Activated CD4-positive, alpha-beta T cell treated with anti-CD3 and anti-CD28 coated beads for 4 hours (primary cell): ENCODE results near the gene WHRN.

Experiments used
- DNase-seq, 2 donors: peaks; one replicate each; pipeline ENCODE4 v3.0.0-alpha.2; 2020

Gene WHRN

GRCh38 chr9:114469091-114469853 is 36.0 kb downstream of the WHRN start:
- no peak for DNase-seq

- DNase-seq = no peak
Observed at GRCh38 chr9:114467910-114468309, 37.4 kb downstream of the WHRN start.

GRCh38 chr9:114467226-114467750 is 38.0 kb downstream of the WHRN start:
- DNase-seq = no peak

DNA sequence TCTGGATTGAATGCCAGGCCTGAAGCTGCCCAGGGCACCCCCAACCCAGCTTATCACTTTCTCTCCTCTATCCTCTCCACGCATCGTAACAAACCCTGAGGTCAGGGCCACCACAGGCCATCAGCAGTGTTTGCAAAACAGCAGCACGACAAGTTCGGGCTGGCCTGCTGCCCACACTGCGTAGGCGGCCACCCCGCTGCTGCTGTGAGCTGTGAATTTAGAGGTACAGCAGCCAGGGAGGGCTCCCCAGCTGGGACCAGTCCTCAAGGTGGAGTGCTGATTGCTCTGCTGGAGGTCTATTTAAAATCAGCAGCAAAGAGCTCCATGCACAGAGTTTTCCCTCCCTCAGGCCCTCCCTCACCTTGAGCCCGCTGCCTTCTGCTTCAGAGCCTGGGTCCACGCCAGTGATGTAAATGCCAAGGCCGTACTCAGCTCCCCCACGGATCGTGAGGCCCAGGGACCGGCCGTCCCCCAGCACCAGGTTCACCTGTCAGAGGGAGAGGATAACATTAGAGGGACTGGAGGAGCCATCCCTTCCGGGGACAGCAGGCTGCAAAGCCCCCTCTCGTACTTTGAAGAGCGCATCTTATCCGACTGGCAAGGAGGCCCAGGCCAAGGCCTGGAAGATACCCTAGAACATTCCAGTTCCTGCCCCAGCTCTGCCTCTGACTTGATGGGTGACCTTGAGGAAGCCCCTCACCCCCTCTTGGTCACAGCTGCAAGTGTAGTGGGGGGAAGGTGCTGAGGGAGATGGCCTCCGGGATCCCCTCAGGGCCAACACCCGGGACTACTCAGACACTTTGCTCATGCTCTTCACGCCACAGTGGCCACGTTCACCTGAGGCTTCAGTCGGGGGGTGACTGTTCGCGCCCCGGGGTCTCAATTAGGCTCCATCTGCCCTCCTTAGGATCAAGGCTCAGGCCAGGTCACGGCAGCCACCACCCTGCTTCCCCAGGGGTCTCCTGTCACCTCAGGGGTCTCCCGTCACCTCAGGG is 39.1 kb downstream of the WHRN start:
- DNase-seq = no peak

GRCh38 chr9:114465417-114465816 is 39.9 kb downstream of the WHRN start:
- DNase-seq = no peak

DNA sequence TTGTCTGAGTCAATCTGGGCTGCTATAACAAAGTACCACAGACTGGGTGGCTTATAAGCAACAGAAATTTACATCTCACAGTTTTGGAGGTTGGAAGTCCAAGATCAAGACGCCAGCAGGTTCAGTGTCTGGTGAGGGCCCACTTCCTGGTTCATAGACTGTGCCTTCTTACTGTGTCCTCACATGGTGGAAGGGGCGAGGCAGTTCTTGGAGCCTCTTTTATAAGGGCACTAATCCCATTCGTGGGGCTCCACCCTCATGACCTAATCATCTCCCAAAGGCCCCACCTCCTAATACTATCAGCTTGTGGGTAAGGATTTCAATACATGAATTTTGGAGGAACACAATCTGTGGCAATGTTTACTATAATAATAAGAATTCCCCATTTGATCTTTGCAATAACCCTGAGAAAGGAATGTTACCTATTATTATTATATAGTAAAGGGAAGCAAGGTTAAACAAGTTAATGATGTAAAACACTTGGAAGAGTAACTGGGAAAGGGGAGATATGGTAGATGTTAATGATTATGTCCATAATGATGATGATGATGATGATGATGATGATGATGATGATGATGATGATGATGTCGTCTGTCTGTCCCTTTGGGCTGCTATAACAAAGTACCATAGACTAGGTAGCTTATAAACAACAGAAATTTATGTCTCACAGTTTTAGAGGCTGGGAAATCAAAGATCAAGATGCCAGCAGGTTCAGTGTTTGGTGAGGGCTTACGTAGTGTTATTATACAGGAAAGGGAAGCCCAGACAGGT is 40.8 kb downstream of the WHRN start:
- no peak for DNase-seq

DNA sequence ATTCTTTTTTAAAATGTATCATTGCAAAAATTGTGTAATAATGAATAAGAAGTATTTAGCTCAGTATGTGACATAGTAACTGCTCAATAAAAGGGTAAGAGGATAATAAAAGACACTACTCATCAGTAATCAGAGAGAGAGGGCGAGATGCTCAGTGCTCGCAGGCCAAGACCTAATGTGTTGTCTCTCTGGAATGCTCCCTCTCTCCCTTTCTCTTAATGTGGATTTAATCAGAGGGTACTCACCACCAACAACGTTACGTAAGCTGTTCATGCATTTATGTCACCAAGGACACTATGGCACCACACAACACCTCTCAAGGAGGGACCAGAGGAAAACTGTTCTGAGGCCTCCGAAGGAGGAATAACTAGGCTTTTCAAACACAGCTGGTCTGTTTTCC is 42.5 kb downstream of the WHRN start:
- DNase-seq = no peak

DNA sequence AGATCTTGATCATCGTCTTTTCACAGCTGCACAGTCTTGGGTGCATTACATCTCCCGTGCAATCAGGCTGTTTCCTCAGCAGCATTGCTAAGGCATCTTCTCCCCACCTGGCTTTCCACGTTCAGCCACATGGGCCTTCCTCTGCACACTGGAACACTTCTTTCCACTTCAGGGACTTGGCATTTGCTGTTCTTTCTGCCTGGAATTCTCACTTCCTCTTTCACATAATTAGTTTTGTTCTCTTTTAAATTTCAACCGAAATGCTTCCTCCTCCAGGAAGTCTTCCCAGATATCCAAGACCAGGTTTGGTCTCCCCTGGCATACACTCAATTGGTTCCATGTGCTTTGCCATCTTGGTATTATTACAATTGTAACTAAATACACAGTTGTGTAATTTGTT is 43.8 kb downstream of the WHRN start:
- no peak for DNase-seq

DNA sequence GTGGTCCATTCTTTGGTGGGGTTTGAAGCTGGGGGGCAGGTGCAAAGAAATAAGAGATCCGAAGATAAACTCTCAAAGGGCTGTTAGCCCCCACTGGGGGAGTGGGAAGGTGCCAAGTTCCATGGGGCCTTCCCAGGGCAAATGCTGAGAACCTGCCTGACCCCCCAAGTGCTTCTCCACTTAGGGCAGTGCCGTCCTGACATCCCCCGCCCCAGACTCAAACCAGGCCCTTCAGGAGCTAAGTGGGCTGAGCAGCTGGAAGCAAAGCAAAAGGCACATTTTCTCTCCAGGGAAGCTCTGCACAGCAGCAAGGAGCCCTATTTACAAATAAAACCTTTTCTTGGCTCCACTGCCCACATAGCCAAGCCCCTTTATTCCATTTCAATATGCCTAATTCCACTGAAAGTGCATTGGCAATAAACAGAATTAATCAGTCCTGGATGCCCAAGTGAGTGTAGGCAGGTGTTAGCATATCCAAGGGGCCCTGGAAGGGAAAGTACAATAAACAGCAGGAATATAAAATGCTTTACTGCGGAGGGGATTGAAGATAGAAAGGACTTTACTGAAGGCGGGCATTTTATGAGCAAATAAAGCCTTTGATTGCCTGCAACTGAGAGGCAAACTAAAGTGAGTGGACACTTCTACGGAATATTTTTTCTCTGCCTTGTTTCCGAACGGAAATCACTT is 44.6 kb downstream of the WHRN start:
- no peak for DNase-seq

- no peak for DNase-seq
Observed at GRCh38 chr9:114459464-114459863, 45.8 kb downstream of the WHRN start.

- no peak for DNase-seq
Observed at GRCh38 chr9:114456929-114457328, 48.3 kb downstream of the WHRN start.

GRCh38 chr9:114454652-114455051 is 50.6 kb downstream of the WHRN start:
- DNase-seq = no peak

DNA sequence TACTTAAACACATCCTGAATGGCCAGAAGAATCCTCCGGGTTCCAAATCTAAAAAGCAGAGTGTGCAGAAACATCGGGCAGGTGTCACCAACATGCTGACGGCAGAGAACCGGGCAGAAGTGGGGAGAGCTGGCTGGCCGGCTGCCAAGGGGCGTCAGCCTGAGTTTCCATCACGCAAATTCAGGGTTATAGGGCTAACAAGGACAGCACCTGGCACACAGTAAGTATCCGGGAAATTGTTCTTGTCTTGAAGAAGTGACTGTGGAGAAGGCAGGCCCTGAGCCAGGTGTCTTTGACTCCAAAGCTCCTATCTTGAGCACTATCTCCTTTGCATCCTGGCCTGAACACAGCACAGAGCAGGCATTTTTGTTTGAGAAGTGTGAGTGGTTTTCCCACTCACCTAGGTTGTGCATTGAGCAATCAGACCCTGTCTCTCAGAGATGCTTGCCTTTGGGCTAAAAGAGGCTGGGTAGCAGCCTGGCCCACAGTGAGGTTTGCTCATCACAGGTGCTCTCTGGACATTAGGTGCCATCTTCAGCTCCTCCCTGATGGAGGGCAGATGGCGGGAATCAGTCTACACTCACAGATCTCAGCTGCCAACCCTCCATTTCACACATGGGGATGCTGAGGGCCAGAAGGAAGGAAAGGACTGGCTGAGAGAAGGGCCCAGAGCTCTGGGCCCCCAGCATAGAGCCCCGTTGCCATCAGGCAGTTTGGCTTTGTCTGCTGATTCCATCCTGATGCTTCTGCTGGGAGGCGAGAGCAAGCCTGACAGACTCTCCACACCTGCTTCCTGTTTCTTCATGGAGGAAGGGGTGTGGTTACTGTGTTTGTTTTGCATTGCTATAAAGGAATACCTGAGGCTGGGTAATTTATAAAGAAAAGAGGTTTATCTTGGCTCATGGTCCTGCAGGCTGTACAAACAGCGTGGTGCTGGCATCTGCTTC is 52.8 kb downstream of the WHRN start:
- peak in 1 of 2 donors; percentile 7 for DNase-seq

DNA sequence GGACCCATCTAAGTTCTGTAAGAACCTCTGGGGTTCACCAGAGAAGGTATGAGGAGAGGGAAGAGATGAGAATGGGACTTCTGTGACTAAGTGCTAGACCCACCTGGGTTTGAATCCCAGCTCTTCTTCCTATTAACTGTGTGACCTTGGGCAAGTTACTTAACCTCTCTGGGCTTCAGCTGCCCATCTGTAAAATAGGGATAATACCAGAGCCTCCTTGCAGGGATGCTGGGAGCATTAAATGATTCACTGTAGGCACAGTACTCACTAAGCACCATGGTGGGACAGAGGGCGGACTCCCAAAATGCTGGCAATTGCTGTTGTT is 53.6 kb downstream of the WHRN start:
- DNase-seq = no peak

GRCh38 chr9:114450833-114451706 is 54.2 kb downstream of the WHRN start:
- no peak for DNase-seq

DNA sequence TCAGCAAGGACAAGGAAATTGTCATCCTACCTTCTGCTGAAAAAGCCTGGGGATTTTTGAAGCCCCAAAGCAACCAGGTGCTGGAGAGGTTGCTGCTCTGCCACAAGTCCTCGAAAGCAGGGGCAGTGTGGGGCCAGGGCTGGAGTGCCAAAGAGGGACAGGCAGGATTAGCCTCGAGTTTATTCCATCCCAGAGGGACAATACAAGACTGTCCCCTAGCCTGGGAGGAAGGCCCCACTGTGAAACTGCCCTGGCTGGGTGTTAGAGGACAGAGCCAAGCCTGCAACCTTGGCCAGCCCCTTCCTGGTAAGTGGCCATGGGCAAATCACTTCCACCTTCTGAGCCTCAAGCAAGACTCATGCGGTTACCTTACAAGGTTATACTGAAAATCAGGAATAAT is 55.1 kb downstream of the WHRN start:
- no peak for DNase-seq

GRCh38 chr9:114449236-114449635 is 56.0 kb downstream of the WHRN start:
- no peak for DNase-seq

DNA sequence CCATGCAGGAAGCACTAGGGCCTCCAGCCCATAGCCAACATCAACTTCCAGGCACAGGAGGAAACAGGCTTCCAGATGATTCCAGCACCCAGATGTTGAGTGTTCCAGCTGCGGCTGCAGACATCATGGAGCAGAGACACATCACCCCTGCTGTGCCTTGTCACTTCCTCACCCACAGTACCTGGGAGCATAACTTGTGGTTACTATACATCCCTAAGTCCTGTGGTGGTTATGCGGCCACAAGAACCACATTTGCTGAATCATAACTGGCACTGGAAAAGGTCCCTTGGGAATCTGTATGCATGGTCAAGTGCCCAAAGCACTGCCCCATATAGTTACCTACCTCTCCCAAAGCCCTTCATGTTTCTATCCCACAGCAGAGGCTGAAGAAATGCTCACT is 56.6 kb downstream of the WHRN start:
- no peak for DNase-seq

DNA sequence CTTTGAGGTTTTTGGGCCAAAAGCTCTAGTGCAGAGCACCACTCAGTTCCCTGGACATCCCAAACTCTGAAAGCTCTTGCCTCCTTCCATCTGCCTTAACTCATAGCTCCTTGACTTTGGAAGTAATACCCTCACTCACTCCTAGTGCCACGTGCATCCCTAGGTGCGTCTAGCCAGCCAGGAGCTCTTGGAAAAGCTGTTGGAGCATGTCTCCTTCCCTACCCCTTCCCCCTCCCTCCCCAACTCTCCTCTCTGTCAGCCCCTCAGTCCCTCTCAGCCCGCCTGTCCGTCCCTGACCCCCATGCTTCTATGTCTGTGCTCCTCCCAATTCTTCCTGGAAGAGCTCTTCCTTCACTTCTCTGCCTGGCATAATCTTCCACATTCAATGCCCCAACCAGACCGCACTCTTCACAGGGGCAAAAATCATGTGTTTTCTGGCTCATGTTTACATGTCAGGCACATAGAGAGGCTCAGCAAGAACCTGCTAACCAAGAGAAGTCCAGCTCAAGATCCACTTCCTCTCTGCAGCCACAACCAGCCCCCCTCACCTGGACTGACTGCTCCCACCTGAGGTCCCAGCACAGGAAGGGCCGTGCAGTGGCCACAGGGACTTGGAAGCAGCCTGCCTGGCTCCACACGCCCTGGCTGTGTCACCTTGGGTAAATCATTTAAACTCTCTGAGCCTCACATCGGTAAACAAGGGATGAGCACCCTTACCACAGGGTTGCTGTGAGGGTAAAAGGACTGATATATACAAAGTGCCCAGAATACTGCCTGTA is 58.4 kb downstream of the WHRN start:
- no peak for DNase-seq
